ENCODE data around the gene GPHN. TPM values are rescaled to one million over a fixed set of nuclear protein-coding genes. Genes with fewer than 3 reads are reported as not detected.

The GPHN gene
- total RNA-seq, 1 donor from 2014 or later: 12.9 TPM

- H3K27me3 ChIP-seq (ENCODE audit: control insufficient read depth, insufficient read depth, low read length): no peaks in the 10 kb centered on the region
- TF ChIP-seq CTCF (IDR thresholded peaks at IDR 0.05; ENCODE audit: insufficient read depth, low read length, poor library complexity, severe bottlenecking): no peak
Observed at GRCh38 chr14:66790101-66790500, 282.2 kb downstream of the GPHN start.

GRCh38 chr14:66802962-66803361 is 295.0 kb downstream of the GPHN start:
- no peak overlapping the region for H3K4me3 ChIP-seq (ENCODE audit: low read depth, low read length)
- TF ChIP-seq CTCF (IDR thresholded peaks at IDR 0.05; ENCODE audit: insufficient read depth, low read length, poor library complexity, severe bottlenecking): no peak
- no peak for DNase-seq (ENCODE audit: low read depth)
- no peaks in the 10 kb centered on the region for H3K36me3 ChIP-seq (ENCODE audit: control insufficient read depth, insufficient read depth, low read length)
- no peaks in the 10 kb centered on the region for H3K27me3 ChIP-seq (ENCODE audit: control insufficient read depth, insufficient read depth, low read length)

More at GRCh38 chr14:66790101-66790500, 282.2 kb downstream of the GPHN start:
- H3K36me3 ChIP-seq (ENCODE audit: control insufficient read depth, insufficient read depth, low read length): no peaks in the 10 kb centered on the region
- no peak for DNase-seq (ENCODE audit: low read depth)
- H3K4me3 ChIP-seq (ENCODE audit: low read depth, low read length): no peak overlapping the region

DNA sequence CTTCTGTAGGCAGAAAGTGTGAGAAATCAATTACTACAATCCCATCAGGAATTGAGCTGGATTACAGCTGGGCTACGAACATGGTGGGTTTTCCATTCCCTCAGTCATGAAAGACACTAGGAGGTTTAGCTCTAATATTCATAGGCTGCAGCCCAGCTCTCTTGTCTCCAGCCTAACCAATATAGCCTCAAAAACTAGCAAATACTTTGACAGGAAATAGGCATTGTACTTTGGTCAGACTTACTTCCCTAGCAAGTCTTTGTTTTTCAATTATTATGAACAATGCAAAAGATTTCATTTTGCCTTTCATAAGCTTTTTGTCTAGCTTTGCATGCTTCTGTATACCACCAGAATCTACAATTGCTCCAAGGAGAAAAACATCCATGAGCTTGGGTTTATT is 296.2 kb downstream of the GPHN start:
- no peak for TF ChIP-seq CTCF (IDR thresholded peaks at IDR 0.05; ENCODE audit: insufficient read depth, low read length, poor library complexity, severe bottlenecking)
- no peak for DNase-seq (ENCODE audit: low read depth)
- Histone ChIP-seq H3K27me3 (ENCODE audit: control insufficient read depth, insufficient read depth, low read length) (no peaks in the 10 kb centered on the region), H3K4me3 (ENCODE audit: low read depth, low read length) (no peak overlapping the region), H3K36me3 (ENCODE audit: control insufficient read depth, insufficient read depth, low read length) (no peaks in the 10 kb centered on the region)

- DNase-seq (ENCODE audit: low read depth): no peak
- TF ChIP-seq CTCF (IDR thresholded peaks at IDR 0.05; ENCODE audit: insufficient read depth, low read length, poor library complexity, severe bottlenecking): no peak
- H3K27me3 ChIP-seq (ENCODE audit: control insufficient read depth, insufficient read depth, low read length): no peaks in the 10 kb centered on the region
Observed at GRCh38 chr14:66813636-66814035, 305.7 kb downstream of the GPHN start.

GRCh38 chr14:66815687-66816086 is 307.7 kb downstream of the GPHN start:
- no peaks in the 10 kb centered on the region for H3K27me3 ChIP-seq (ENCODE audit: control insufficient read depth, insufficient read depth, low read length)
- H3K36me3 ChIP-seq (ENCODE audit: control insufficient read depth, insufficient read depth, low read length): no peaks in the 10 kb centered on the region
- no peak for DNase-seq (ENCODE audit: low read depth)
- TF ChIP-seq CTCF (IDR thresholded peaks at IDR 0.05; ENCODE audit: insufficient read depth, low read length, poor library complexity, severe bottlenecking): no peak
- no peak overlapping the region for H3K4me3 ChIP-seq (ENCODE audit: low read depth, low read length)

More at GRCh38 chr14:66813636-66814035, 305.7 kb downstream of the GPHN start:
- H3K4me3 ChIP-seq (ENCODE audit: low read depth, low read length): no peak overlapping the region
- no peaks in the 10 kb centered on the region for H3K36me3 ChIP-seq (ENCODE audit: control insufficient read depth, insufficient read depth, low read length)

GRCh38 chr14:66824251-66824650 is 316.3 kb downstream of the GPHN start:
- Histone ChIP-seq H3K27me3 (ENCODE audit: control insufficient read depth, insufficient read depth, low read length) (no peaks in the 10 kb centered on the region), H3K36me3 (ENCODE audit: control insufficient read depth, insufficient read depth, low read length) (no peaks in the 10 kb centered on the region), H3K4me3 (ENCODE audit: low read depth, low read length) (no peak overlapping the region)
- no peak for DNase-seq (ENCODE audit: low read depth)
- no peak for TF ChIP-seq CTCF (IDR thresholded peaks at IDR 0.05; ENCODE audit: insufficient read depth, low read length, poor library complexity, severe bottlenecking)

Data from kidney epithelial cell (primary cell).